ENCODE data around the gene ISM1. TPM values are rescaled to one million over a fixed set of nuclear protein-coding genes. Genes with fewer than 3 reads are reported as not detected.

ISM1 gene
- total and polyA plus RNA-seq, 7 donors, result 0.56 to 1.8 (median 0.99) TPM

DNA sequence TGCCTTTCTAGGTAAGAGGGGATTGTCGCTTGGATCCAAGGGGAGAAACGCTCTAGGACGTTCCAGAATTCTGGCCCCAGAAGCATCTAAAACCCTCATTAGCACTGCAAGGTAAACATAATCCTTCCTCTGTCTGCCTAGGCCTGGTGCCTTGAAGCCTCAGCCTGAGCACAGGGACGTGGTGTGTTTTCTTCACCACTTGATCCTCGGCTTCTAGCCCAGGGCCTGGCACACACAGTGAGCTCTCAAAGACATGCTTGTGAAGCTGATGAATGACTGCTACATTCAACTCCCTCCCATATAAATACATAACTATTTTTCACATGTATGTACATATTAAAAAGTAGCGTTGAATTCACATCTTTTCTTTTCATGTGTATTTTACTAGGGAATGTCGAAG lies 100.3 kb downstream of the ISM1 start:
- no peaks in the 10 kb centered on the region for H3K4me1 ChIP-seq
- intact Hi-C loops (cut with DNase I), result no loop called here
- no peaks in the 10 kb centered on the region for H3K36me3 ChIP-seq (ENCODE audit: insufficient read depth in 1 of 2, low read depth in 1 of 2)
- no peak for ATAC-seq
- H3K27ac ChIP-seq, result no peak overlapping the region
- no peaks in the 10 kb centered on the region for H3K27me3 ChIP-seq (ENCODE audit: insufficient read depth in 3 of 3, low read length in 2 of 3)
- H3K9me3 ChIP-seq, result no peaks in the 10 kb centered on the region
- WGBS, 3 donors, result 78 to 88% (median 80%) methylated on average over 7 of the region's 7 CpGs
- DNase-seq, result no peak
- TF ChIP-seq, protein P1, sequence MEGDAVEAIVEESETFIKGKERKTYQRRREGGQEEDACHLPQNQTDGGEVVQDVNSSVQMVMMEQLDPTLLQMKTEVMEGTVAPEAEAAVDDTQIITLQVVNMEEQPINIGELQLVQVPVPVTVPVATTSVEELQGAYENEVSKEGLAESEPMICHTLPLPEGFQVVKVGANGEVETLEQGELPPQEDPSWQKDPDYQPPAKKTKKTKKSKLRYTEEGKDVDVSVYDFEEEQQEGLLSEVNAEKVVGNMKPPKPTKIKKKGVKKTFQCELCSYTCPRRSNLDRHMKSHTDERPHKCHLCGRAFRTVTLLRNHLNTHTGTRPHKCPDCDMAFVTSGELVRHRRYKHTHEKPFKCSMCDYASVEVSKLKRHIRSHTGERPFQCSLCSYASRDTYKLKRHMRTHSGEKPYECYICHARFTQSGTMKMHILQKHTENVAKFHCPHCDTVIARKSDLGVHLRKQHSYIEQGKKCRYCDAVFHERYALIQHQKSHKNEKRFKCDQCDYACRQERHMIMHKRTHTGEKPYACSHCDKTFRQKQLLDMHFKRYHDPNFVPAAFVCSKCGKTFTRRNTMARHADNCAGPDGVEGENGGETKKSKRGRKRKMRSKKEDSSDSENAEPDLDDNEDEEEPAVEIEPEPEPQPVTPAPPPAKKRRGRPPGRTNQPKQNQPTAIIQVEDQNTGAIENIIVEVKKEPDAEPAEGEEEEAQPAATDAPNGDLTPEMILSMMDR (IDR thresholded peaks at IDR 0.05), result no peak
- H3K4me3 ChIP-seq, result no peak overlapping the region

DNA sequence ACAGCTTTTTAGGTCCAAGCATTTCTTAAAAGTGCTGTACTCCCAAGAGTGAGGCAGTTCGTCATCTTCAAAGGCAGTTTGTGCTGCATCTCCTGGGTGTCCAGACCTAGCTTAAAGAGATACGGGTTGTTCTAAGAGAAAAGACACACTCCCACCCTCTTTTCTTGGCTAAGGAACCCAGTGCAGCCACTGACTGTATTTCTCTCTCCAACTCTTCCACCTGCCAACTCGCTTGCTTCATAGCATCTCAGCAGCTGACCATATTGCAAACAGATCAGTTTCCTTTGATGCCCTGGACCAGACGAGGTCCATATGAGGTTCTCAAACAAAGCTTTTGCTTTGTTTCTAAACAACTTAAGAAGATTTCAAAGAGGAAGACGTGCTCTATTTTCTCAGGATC lies 101.1 kb downstream of the ISM1 start:
- Histone ChIP-seq H3K9me3 (no peaks in the 10 kb centered on the region), H3K36me3 (ENCODE audit: insufficient read depth in 1 of 2, low read depth in 1 of 2) (no peaks in the 10 kb centered on the region), H3K27ac (no peak overlapping the region), H3K4me1 (no peaks in the 10 kb centered on the region), H3K4me3 (no peak overlapping the region), H3K27me3 (ENCODE audit: insufficient read depth in 3 of 3, low read length in 2 of 3) (no peaks in the 10 kb centered on the region)
- no peak for ATAC-seq
- intact Hi-C loops (cut with DNase I), result no loop called here
- TF ChIP-seq, protein P1 (IDR thresholded peaks at IDR 0.05), result no peak
- 28 to 36% (median 32%) methylated on average over 5 of the region's 5 CpGs for WGBS, 3 donors
- DNase-seq, result no peak

DNA sequence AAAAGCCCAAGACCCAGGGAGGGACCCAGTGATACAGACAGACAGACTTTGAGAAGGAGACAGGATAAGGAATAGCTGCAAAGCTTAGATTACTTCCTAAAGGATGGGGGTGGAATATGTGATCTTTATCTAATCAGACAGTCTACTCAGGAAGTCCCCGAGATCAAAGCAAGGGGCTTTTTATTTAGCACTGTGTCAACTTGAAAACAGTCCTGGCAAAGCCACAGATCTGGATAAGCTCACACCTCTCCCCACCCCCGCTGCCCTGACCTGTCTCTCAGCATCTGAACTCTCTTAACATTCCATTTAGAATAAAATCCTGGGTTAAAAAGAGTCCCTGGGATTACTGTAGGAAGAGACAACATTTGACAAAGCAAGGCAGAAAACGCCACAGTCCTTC lies 101.5 kb downstream of the ISM1 start:
- Histone ChIP-seq H3K4me1 (no peaks in the 10 kb centered on the region), H3K4me3 (no peak overlapping the region), H3K27ac (no peak overlapping the region), H3K9me3 (no peaks in the 10 kb centered on the region), H3K27me3 (ENCODE audit: insufficient read depth in 3 of 3, low read length in 2 of 3) (no peaks in the 10 kb centered on the region), H3K36me3 (ENCODE audit: insufficient read depth in 1 of 2, low read depth in 1 of 2) (no peaks in the 10 kb centered on the region)
- ATAC-seq (no peak), DNase-seq (no peak)
- intact Hi-C loops (cut with DNase I), result no loop called here
- TF ChIP-seq, protein P1 (IDR thresholded peaks at IDR 0.05), result no peak
- 45 to 51% (median 49%) methylated on average over 3 of the region's 3 CpGs for WGBS, 3 donors

DNA sequence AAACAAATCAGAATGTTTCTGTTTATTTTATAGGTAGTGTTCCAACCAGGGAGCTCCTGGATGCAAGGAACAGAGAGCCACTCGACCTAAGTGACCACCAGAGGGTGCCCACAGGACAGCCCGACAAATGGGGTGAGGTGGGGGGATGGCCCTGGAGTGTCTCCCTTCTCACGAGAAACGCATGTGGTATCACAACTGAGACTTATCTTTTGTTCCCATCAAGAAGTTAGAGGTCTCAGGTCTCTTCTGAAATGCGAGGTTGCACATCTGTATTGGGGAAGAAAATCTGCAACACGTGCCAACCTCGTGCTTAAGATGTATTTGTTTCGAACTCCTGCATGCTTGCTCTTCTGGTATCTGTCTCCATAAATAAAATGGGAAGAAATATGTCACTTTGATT lies 104.0 kb downstream of the ISM1 start:
- Histone ChIP-seq H3K27ac (no peak overlapping the region), H3K36me3 (ENCODE audit: insufficient read depth in 1 of 2, low read depth in 1 of 2) (no peaks in the 10 kb centered on the region), H3K27me3 (ENCODE audit: insufficient read depth in 3 of 3, low read length in 2 of 3) (no peaks in the 10 kb centered on the region), H3K9me3 (no peaks in the 10 kb centered on the region), H3K4me1 (no peaks in the 10 kb centered on the region), H3K4me3 (no peak overlapping the region)
- no peak for DNase-seq
- TF ChIP-seq, protein P1 (IDR thresholded peaks at IDR 0.05), result peak; percentile 14
- ATAC-seq, result no peak
- intact Hi-C loops (cut with DNase I), result no loop called here
- WGBS, 3 donors, result 35 to 44% (median 40%) methylated on average over 8 of the region's 8 CpGs

DNA sequence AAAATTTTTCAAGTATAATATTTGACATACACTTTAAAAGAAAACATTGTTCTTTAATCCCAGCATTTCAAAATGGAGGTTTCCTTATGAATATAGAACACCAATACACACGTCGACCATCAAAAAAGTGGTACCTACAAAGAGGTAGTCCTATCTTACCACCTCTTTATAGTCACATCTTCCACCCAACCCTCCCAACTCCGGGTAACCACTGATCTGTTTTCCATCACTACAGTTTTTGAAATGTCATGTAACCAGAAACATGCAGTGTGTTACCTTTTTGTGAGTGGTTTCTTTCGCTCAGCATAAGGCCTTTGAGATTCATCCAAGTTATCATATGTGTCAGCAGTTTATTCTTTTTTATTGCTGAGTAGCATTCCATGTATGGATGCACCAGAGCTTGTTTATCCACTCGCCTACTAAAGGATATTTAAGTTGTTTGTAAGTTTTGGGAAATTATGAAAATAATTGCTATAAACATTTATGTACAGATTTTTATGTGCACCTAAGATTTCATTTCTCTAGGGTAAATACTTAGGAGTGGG lies 104.8 kb downstream of the ISM1 start:
- TF ChIP-seq, protein P1 (IDR thresholded peaks at IDR 0.05), result no peak
- DNase-seq (no peak), ATAC-seq (no peak)
- Histone ChIP-seq H3K27me3 (ENCODE audit: insufficient read depth in 3 of 3, low read length in 2 of 3) (no peaks in the 10 kb centered on the region), H3K4me3 (no peak overlapping the region), H3K27ac (no peak overlapping the region), H3K9me3 (no peaks in the 10 kb centered on the region), H3K36me3 (ENCODE audit: insufficient read depth in 1 of 2, low read depth in 1 of 2) (no peaks in the 10 kb centered on the region), H3K4me1 (no peaks in the 10 kb centered on the region)
- 86 to 90% (median 90%) methylated on average over 5 of the region's 5 CpGs for WGBS, 3 donors
- intact Hi-C loops (cut with DNase I), result no loop called here

Measured in psoas muscle (tissue), 8 donors.